Tongue (tissue), 2 donors: ENCODE data around the gene VEGFA. TPM values are rescaled to one million over a fixed set of nuclear protein-coding genes. Genes with fewer than 3 reads are reported as not detected.

Experiments used
- DNase-seq: peaks from one replicate; pipeline ENCODE4 v3.0.0-alpha.2; 2015
- total RNA-seq: library from RNA; depleted of rRNA; stranded (reverse); fragments of >200 nt; gene quantifications from one replicate; pipeline ENCODE4 v1.2.3, GENCODE V29; 2014

VEGFA gene
- total RNA-seq, 1 donor from 2014 or later, result 170 TPM

DNA sequence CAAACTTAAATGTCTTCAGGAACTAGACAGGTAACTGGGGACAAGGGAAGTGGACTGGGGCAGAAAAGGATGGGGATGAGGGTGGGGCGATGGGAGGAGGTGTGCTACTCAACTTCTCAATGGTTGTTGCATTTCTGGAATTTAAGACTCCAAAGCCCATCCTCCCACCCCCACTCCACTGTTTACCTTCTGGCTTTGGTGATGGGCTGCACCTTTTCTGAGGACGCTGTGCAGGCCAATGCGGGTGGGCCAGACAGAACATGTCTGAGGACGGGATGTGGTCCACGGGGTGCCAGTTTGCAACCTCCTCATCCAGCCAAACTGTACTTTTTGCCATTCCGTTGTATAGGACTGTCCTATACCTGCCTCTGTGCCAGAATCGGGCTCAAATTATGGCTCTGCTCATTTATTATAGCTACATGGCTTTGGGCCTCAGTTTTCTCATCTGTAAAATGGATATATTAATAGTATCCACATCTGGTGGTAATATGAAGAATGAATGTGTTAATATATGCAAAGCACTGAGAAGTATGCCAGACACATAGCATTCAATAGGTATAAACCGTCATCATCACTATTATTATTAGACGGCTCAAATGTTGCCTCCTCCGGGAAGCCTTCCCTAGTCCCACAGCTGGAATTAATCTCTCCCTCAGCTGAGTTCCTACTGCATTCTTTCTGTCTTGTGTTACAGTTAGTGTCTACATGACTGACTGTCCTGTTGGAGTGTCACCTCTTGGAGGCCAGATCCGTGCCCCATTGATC lies 31.0 kb upstream of the VEGFA start:
- DNase-seq, result no peak

DNA sequence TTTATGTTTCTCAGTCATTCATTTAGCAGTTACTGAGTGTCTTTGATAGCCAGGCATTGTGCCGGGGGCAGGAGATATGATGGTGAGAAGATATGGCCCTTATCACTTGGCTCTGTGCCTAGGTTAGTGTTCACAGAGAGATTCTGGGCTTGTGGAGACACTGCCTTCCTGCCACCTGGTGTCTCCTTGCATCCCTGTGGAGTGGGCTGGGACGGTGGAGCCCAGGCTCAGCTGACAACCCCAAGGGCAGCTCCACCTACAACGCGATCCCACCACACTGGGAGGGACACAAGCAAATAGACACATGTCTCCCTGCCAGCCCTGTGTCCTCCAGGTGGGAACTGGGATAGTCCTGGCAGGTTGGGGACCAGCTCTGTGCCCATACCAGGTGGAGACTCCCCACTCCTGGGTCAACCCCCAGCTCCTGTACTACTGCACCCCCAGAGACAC lies 30.3 kb upstream of the VEGFA start:
- DNase-seq, result no peak

DNA sequence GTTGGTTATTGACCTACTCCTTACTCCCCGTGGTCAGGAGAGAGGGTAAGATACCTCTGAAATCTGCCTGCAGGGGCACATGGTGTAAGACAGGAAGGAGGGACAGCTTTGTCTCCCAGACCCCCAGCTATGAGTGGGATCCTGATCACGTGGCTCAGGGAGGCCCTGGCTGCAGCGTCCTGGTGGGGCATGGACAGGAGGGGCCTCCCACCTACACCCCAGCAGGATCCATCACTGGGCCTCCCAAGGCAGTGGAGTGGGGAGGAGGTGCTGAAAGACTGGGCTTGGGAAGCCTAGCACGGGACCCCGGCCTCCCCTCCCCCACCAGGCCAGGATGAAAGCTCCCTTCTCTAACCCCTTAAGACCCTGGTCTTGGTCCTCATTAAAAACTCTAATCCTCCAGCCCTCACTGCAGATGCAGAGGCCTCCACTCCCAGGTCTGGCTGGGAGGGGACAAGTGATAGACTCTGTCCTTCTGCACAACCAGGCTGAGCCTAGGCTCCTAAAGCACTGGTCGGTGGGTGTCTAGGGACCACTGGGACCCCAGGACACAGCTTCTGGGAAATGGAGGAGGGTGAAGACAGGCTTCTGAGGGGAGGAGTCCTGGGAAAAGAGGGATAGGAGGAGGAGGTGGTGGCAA lies 29.6 kb upstream of the VEGFA start:
- no peak for DNase-seq

DNA sequence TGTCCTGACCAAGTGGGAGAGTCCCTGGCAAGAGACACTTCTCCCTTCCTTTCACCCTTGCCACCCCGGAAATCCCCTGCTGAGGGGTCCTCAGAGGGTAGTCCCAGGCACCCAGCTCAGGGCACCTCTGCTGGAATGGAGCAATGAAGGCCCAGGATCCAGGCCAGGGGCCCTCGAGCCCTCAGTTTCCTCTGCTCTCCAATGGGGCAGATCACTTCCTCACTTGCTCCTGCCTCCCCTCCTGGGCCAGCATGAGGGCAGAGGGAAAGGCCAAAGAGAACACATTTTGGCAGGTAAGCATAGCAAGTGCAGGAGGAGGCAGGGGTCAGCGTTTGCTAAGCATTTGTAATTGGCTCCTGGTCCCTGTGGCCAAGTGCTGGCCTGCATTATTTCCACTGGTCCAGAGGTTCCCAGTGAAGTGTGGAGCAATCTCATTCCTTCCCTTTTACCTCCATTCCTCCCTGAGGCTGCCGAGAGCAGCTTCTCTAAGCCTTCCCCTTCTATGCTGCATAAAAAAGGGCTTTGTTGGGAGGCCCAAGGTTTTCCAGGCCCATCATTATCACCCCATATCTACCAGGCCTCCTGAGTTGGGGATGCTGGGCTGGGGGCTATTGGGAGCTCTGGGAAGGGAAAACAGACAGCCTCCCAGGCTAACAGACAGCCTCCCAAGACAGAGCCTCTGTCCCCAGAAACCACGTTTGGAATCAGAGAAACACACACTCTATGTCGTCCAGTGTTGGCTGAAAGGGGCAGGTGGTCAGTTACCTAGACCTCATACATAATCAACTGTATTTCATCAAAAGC lies 28.8 kb upstream of the VEGFA start:
- no peak for DNase-seq

DNA sequence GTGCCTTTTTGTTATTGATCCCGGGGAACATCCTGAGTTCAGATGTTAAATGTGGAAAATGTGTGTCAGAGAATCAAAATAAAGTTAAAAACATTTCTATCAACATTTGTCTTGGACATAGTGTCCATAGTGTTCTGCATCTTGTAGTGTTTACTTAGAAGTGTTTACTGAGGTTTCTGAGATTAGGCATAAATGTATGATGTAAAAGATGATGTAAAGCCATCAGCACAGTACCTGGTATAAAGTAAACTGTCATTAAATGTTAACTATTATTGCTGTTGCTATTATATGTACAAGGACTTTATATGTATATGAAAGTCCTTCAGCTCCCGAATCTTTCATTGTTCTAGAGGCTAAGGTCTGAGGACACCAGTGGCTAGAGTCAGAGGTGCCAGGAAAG lies 28.2 kb upstream of the VEGFA start:
- no peak for DNase-seq

DNA sequence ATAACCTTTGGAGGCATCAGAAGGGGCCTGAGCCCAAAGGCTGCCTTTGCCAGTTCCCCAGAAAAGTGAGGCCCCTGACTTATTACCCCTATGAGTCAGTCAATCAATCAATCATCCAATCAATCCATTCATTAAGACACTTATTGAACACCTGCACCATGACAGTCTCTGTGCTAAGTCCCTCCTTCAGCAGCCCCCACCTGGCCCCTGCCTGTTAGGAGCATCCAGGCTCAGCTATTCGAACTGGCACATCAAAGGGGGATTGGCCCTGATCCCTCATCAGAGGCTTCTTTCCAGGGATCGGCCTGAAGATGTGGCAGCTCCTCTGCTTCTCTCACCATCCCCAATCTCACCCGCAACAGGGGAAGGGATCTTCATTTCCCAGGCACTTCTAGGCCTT lies 27.7 kb upstream of the VEGFA start:
- DNase-seq, result no peak

DNA sequence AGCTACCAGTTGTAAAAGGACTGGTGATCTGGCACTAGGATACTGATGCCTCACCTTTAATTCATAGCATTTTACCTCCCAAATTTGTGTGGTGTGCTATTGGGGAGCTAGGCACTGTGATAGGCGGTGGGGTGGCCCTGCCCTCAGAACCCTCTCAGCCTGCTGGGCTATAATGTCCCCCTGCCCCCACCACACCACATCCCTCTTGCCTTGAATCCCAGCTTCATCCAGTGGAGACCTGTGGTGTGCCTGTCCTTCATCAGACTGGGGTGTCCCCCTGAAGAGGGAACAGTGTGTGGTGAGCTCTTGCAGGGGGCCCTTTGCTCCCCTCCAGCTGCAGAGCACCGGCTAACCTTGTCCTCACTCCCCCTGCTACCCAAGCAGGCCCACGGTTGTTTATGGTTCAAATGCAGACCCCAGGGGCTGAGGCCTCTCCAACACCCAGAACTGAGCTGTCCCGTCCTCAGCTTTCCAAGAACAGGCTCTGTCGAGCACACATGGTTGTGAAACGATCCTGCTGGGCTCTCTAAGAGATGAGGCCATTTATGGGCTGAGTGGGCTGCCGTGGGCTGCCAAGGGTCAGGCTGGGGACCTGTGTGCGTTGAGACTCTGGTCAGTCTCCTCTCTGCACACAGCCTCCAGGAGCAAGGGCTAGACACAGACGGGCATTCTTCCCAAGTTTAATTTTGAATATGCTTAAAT lies 26.9 kb upstream of the VEGFA start:
- DNase-seq, result no peak

DNA sequence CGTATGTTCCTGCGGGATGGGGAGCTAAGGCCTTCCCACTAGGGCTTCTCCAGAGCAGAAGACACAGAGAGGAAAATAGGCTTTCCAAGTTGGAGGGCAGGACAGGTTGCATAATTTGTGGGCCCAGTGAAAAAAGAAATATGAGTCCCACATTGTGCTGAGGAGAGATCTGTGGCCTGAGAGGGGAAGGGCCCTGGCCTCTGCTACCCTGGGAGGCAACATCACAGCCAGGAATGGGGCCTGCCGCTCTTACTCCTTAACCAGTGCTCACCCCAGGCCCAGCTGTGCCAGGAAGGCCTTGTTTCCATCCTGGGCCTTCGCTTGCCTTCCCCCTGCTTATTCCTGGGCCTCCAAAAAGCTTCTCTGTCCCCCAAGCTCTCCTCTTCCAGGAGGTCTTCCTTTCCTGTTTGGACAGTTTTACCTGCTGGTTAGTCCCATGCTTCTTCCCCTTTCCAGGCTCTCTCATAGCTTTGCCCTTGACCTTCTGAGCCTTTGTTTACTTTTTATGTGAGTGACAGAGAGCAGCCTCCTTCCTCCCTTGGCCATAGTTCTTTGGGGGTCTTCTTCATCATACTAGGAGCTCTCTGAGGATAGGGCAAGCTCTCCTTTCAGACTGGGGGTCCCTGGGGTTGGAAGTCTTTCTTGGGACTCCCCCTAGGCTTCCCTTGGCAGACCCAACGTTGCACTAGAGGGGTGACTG lies 26.2 kb upstream of the VEGFA start:
- no peak for DNase-seq

DNA sequence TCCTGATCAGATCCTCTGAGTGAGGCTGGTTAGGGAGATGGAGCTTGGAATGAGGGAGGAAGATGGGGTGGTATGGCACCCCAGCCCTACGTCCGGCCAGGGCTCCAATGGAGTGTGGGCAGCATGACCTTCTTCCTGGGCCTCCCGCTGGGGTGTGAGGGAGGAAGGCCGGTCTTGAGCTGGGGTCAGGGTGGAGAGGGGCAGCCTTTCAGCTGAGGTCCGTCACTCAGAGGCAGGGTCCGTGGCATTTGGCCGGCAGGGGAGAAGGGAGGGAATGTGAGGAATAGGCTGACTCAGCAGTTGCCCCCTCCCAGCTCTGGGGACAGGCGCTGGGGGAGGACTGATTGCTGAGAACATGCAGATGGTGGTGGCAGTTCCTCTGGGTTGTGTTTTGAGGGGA lies 25.5 kb upstream of the VEGFA start:
- DNase-seq, result no peak

DNA sequence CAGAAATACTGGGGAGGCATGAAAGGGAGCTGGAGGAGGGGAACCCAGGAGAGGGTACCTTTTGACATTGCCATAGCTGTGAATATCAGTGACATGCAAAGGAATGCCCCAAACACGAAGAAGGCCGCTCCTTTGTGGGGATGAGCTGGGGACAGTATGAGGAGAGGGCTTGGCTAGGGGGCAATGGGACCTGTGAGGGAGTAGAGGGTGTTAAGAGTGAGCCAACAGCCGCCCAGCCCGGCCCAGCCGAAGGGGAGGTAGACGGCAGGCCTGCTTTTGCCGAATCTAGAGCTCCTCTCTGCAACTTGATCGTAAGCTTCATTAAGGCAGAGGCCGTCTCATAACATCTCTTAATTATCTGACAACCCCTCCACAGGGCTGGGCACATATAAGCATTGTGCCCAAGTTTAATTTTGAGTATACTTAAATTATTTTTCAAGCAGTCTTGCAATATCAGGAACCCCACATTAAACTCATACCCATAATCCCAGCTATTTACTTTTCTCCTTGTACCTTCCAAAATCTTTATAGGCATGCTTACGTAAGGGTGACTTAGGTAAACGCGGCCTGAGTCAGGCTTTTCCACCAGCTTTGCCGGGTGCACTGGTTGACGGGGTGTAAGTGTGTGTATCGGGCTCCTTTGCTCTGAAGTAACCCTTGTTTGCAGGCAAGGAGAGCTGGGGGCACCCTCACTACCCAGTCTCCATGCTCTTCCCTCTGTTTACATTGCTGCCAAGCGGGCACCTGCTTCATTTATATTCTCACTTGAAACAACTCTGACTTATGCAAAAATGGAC lies 24.9 kb upstream of the VEGFA start:
- DNase-seq, result no peak

DNA sequence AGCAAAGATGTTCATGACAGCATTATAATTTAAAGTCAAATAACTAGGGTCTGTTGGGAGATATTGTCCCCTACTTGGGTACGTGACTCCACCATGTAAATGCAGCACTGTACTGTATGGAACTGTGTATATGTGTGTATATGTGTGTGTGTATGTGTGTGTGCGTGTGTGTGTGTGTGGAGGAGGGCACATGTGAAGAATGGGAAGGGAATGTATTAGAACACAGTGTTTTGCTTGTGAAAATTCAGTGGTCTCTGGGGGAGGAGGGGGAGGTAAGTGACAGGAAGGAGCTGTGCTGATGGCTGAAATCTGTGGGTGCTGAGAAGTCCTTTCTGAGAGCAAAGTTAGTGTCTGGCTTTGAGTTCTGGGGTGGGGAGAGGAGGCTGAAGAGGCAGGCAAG lies 23.9 kb upstream of the VEGFA start:
- no peak for DNase-seq

DNA sequence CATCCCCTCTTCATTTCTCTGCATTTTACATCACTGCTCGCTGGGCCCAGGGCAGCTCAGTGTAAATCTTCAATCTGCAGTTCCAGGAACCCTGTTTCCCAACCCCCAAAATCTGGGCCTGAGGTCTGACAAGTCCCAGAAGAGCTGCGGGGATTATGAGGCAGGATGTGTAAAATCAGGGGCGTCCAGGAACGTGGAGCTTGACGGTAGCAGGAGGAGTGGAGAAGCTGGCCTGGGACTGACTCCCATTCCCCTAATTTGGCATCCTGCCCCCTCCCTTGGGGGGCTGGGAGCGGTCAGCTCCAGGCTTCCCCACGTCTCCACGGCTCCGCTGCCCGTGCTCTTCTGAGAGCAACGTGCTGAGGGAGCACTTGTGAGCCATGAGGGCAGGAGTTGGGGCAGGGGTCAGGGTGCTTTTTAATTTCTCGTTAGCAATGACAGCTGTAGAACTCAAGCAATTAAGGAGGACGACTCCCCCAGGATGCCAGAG lies 23.4 kb upstream of the VEGFA start:
- DNase-seq, result peak; percentile 80

DNA sequence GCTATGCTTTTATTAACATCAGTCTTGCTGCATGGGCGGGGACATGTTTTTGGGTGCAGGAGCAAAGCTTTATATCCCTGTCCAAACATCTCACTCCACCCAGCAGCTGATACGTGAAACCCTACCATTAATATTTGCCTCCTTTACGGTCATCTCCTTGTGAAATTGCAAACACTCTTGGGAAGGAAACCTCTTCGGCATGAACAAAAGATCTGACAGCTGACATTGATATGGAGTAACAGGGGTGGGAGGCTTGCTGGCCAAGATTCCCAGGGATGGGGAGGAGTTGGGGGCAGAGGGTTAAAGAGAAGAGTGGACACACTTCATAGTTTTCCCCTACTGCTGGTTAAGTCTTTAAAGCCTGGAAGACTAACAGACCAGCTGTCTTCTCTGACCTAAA lies 22.2 kb upstream of the VEGFA start:
- DNase-seq, result peak; percentile 85

DNA sequence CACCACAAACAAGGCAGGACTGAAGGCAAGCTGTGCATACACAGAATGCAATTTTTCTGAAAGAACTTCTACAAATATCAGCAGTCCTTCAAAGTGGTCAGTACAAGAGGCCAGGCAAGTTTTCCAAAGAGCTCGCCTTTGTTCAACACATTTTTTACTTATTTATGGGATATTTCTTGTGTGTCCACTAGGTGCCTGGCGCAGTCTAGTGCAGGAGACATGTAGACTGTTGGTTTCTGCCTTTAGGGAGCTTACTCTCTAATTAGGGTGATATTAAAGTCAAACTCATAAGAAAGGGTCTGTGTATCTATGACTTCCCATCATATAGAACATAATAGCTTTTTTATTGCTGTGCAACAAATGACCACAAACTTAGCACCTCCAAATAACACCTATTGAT lies 21.2 kb upstream of the VEGFA start:
- no peak for DNase-seq

DNA sequence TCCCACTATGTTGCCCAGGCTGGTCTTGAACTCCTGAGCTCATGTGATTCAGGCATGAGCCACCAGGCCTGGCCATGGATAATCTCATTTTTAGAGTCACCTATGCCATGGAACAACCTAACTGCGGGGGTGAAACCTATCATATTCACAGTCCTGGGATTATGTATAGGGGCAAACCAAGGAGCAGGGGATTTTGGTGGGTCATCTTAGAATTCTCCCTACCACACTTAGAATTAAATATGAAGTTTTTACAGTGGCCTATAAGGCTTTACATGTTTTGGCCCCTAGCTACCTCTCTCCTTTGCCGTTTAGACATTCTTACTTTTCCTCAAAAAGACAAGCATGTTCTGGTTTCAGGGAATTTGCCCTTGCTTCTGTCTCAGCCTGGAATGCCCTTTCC lies 20.6 kb upstream of the VEGFA start:
- no peak for DNase-seq

DNA sequence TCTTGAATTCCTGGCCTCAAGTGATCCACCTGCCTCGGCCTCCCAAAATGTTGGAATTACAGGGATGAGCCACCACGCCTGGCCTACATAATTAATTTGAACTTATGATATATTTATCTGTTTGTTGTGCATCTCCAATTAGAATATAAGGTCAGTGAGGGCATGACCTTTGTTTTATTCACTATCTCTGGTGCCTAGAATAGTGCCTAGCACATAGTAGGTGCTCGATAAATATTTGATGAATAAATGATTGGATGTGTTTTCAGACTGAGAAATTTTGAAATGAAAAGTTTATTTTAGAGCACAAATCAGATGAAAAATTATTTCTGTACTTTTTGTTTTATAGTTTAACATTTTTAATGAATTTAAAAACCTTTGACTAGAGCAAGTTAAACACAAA lies 19.4 kb upstream of the VEGFA start:
- DNase-seq, result no peak

DNA sequence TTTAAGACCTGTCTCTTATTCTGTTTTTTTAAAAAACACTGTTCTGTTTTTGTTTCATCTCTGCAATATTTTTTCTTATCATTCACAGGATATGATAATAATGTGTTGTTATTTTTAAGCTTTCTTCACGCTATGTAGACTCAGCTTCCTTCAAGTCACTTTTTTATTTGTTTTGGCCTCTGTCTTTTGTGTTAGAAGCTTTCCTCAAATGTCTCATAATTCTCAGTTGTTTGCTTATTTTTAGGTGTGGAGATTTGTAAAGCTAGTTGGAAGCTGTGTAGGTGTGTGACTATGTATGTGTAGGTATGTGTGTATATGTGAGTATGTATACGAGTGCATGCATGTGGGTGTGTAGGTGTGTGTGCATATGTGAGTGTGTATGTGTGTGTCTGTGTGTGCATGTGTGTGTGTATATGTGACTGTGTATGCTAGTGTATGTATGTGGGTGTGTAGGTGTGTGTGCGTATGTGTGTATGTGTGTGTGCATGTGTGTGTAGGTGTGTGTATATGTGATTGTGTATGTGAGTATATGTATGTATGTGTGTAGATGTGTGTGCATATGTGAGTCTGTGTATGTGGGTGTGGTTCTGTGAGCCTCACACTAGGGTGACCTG lies 16.3 kb upstream of the VEGFA start:
- DNase-seq, result no peak

DNA sequence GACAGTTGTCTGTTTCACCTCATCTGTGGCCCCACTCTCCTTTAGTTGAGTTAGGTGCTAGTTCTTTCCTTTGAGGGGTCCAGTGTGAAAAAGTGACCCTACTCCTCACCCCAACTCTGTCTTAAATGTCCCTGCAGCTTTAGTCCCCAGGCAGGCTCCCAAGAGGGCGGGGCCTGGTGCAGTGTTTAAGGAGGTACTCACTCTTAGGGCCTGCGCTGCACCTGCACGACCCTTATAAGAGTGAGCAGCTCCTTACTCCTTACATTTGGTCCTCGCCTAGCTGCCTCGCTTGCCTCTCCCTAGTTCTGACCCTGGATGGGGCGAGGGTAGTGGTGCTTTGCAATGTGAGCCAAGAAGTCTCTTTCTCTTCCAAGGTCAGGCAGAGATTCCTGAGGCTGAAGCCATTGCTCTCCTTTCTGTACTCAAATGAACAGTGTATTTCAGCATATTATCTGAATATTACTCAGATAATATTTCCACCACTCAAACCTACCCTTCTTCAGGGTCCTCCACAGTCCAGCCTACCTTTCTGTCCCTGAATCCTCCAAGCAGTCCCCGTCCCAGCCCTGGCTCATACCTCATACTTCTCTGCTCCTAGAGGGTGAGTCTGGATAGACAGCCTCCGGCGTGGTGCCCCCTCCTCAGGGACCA lies 11.9 kb upstream of the VEGFA start:
- DNase-seq, result no peak

DNA sequence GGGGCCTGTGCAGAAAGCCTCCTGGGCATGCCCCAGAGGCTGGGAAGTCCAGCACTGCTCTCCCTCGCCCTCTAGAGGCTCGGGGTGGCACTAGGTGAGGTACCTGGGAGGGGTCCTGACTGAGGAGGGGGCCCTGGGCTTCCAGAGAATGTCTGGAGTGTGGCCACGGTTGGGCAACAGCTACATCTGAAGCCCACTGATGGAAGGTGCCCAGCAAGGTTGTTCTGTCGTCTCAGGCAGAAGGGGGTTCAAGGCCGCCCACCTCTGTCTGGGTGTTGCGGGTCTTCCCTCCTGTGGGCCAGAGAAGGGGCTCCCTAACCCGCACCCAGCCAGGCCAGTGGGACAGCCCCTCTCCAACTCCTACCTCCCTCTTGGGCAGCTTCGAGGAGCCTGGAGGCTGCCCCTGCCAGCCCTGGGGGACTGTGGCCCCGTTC lies 11.4 kb upstream of the VEGFA start:
- DNase-seq, result no peak
